HG03442 (cell line): ENCODE results near the gene TP73.

Experiments used
- ATAC-seq: cut with Tn5 transposase; IDR thresholded peaks from one replicate; pipeline ENCODE4 v1.9.1; 2021; ENCODE audit warnings: mild to moderate bottlenecking, moderate library complexity; ENCODE audit not compliant: unreplicated experiment

Gene TP73

GRCh38 chr1:3775490-3776230 is 123.3 kb downstream of the TP73 start:
- no peak for ATAC-seq

- no peak for ATAC-seq
Observed at GRCh38 chr1:3776231-3776961, 124.1 kb downstream of the TP73 start.

- no peak for ATAC-seq
Observed at GRCh38 chr1:3777078-3777547, 124.8 kb downstream of the TP73 start.

- no peak for ATAC-seq
Observed at GRCh38 chr1:3777647-3778589, 125.6 kb downstream of the TP73 start.

- ATAC-seq: no peak
Observed at GRCh38 chr1:3778590-3779264, 126.4 kb downstream of the TP73 start.

DNA sequence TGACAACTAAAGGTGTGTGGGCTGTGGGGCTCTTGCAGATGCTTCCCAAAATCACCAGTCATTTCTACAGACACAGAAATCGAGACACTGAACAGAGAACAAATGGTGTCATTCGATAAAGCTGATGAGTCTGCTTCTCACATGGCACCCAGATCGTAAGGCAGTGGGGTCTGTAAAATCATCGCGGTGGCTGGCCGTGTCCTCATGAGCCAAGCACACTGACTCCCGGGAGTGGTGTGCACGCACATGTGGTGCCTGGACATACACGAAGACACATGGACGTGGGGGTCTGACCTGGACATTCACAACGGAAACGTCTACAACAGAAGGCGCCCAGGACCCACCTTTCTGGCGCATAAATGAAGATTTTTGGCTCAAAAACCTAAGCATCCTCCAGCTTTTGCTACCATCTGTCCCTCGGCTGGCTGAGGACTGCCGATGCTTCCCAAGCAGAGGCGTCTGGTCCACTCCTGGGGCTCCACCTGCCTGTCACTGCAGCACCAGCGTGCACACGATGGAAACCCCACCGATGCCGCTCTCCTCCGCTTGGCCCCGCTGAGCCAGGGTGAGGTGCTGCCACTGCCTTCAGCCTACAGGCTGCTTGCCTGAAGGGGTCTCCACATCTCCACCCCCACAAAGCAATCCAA is 127.1 kb downstream of the TP73 start:
- no peak for ATAC-seq

- ATAC-seq: no peak
Observed at GRCh38 chr1:3779912-3780416, 127.6 kb downstream of the TP73 start.

- ATAC-seq: no peak
Observed at GRCh38 chr1:3780901-3781300, 128.6 kb downstream of the TP73 start.

DNA sequence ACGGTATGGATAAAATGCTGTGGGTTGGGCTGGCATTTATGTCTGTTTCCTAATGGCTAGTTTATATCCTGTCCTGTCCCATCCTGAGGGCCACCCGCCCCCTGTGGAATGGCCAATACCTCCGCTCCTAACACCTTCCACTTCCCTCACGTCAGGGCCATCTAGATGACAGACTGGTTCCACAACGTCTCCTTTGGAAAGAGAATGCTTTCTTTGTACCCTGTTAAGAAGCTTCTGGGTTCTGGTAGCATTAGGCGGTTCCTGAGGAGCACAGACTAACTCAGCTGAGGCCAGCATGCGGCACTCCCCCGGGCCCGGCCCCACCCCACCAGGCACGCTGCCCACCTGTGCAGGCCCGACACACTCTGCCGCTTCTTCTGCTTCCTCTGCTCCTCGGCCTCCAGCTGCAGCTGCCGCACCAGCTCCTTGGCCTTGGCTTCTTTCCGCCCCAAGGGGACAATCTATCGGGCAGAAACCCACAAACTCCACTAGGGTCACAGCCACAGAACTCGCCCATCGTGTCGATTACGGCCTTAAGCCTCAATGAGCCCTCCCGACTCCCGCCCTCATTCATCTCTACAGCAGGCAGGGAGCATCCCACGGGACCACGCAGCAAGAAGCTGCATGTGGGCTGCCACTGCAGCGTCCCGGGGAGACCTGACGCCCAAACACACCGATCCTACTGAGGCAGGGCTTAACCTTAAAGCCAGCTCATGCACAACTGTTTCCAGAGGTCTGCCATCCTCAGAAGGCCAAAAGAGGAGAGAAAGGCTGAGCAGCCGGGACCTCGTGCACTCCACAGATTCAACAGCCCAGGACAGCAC is 131.5 kb downstream of the TP73 start:
- no peak for ATAC-seq

DNA sequence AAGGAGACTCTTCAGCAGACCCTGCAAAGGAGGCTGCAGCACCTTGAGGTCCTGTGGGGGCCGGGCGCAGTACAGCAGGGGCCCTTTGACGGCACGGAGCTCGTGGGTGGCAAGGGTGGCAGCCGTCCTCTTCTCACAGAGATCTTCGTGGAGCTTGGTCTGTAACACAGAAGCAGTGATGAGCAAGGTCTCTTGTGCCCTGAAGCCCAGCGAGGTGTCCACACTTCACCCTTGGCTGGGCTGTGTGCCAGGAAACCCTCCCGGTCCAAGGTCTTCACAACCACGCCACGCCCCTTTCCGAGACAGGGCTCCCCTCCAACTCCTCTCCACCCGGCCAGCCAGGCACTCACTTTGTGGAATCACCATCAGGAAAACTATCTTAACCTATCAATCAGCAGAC is 132.7 kb downstream of the TP73 start:
- no peak for ATAC-seq

- ATAC-seq: no peak
Observed at GRCh38 chr1:3785456-3786157, 133.3 kb downstream of the TP73 start.
